Measurements from ENCODE around the gene MEF2B. TPM values are rescaled to one million over a fixed set of nuclear protein-coding genes. Genes with fewer than 3 reads are reported as not detected.

Gene MEF2B
- total RNA-seq, 1 donor from 2014 or later = not detected

DNA sequence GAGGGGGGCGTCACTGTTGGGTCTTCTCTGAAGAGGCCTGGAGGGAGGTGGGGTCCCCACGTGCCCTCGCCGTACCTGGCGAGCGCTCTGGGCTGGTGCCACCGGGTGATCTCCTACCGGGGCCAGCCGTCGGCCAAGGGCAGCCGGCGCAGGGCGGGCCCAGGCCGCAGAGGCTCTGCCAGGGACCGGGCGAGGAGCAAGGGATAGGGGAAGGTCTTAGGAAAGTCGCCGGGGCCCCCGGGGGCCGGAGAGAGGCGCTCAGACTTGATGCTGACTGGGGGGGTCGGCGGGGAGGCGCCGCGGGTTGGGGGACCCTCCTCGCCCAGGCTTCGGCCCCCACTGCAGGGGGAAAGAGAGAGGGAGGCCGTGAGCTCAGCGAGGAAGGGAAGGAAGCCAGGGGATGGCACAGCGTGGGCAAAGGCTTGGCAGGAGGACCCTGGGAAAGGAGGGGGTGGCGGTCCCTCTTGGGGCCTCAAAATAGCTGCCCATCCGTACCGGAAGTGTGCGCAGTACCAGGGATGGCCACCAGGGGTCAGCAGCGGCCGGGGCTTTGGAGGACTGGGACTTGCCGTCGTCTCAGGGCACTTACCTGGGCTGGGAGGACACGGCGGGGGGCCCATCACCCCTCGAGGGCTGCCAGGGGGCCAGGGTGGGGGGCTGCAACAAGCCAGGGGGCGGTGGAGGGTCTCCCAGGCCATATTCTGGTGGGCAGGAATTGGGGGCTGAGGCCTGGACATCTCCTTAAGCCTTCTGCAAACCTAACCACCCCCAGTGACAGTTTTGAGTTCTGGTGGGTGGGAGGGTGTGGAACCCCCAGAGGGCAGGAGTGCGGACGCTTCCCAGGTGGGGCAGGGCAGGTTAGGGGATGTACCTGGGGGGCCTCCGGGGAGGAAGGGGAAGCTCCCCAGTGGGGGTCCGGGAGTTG is 24.1 kb downstream of the MEF2B start:
- TF ChIP-seq CTCF (conservative IDR thresholded peaks at IDR 0.05; ENCODE audit: low read depth, low read length) = peak; percentile 88
- DNase-seq (ENCODE audit: low read depth) = no peak
- no peak overlapping the region for H3K4me3 ChIP-seq (ENCODE audit: low read depth, low read length)

GRCh38 chr19:19145281-19145680 is 24.8 kb downstream of the MEF2B start:
- no peak overlapping the region for H3K4me3 ChIP-seq (ENCODE audit: low read depth, low read length)
- DNase-seq (ENCODE audit: low read depth) = no peak
- no peak for TF ChIP-seq CTCF (conservative IDR thresholded peaks at IDR 0.05; ENCODE audit: low read depth, low read length)

- no peak overlapping the region for H3K4me3 ChIP-seq (ENCODE audit: low read depth, low read length)
- no peak for DNase-seq (ENCODE audit: low read depth)
- no peak for TF ChIP-seq CTCF (conservative IDR thresholded peaks at IDR 0.05; ENCODE audit: low read depth, low read length)
Observed at GRCh38 chr19:19142347-19142746, 27.7 kb downstream of the MEF2B start.

- DNase-seq (ENCODE audit: low read depth) = no peak
- H3K4me3 ChIP-seq (ENCODE audit: low read depth, low read length) = no peak overlapping the region
- no peak for TF ChIP-seq CTCF (conservative IDR thresholded peaks at IDR 0.05; ENCODE audit: low read depth, low read length)
Observed at GRCh38 chr19:19140476-19140875, 29.6 kb downstream of the MEF2B start.

DNA sequence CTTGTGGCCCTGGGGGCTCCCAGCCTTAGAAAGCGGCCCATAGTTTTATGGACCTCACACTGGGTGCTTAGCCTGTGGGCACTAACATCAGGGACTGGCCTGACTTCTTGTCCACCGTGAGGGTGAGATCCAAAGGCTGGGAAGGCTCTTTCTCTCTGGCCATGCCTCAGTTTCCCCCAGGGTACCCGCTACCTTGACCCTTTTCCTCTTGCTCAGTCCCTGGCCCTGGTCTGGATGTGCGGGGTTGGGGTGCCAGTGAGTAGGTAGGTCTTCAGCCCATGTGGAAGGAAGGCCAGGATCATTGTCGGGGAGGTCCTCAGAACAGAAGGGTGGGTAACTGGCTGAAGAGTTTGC is 30.2 kb downstream of the MEF2B start:
- no peak overlapping the region for H3K4me3 ChIP-seq (ENCODE audit: low read depth, low read length)
- DNase-seq (ENCODE audit: low read depth) = no peak

GRCh38 chr19:19138109-19138981 is 31.7 kb downstream of the MEF2B start, which contains the start of gene TMEM161A:
Gene TMEM161A (minus strand): TSS chr19:19138478. CDS start chr19:19138428, 50 bp downstream.
- TF ChIP-seq CTCF (conservative IDR thresholded peaks at IDR 0.05; ENCODE audit: low read depth, low read length) = no peak
- H3K4me3 ChIP-seq (ENCODE audit: low read depth, low read length) = peak within 1 kb of the TSS; percentile 98
- peak; percentile 82 for DNase-seq (ENCODE audit: low read depth)

More for the DNA sequence above, 30.2 kb downstream of the MEF2B start:
- TF ChIP-seq CTCF (conservative IDR thresholded peaks at IDR 0.05; ENCODE audit: low read depth, low read length) = no peak
